GM12878 (cell line): ENCODE measurements around the gene CLEC18B. TPM values are rescaled to one million over a fixed set of nuclear protein-coding genes. Genes with fewer than 3 reads are reported as not detected.

Experiments used
- CBX3 ChIP-seq: fragments of 200-600 bp; sonication (generic); IDR thresholded peaks from 2 replicates; pipeline ENCODE4 v1.6.1; 2016; ENCODE audit warnings: low read depth, borderline replicate concordance
- CHD1 ChIP-seq: IDR thresholded peaks from 2 replicates; pipeline ENCODE4 v1.6.1; 2012; ENCODE audit warnings: low read depth, low read length, improper control_type of control experiment
- CREM ChIP-seq: IDR thresholded peaks from 2 replicates; pipeline ENCODE4 v1.6.1; 2014; ENCODE audit warnings: antibody characterized with exemption, low read depth
- E2F8 ChIP-seq: fragments of 450-650 bp; IDR thresholded peaks from 2 replicates; pipeline ENCODE4 v1.6.1; 2018; ENCODE audit warnings: mild to moderate bottlenecking, low read depth, moderate library complexity; ENCODE audit not compliant: partially characterized antibody
- E4F1 ChIP-seq: fragments of 450-650 bp; IDR thresholded peaks from 2 replicates; pipeline ENCODE4 v1.6.1; 2018; ENCODE audit warnings: borderline replicate concordance, mild to moderate bottlenecking; ENCODE audit not compliant: partially characterized antibody
- GATAD2B ChIP-seq: fragments of 450-650 bp; conservative IDR thresholded peaks from 2 replicates; pipeline ENCODE4 v1.6.1; 2017; ENCODE audit warnings: low read depth, mild to moderate bottlenecking, moderate library complexity
- MTA3 ChIP-seq: IDR thresholded peaks from 2 replicates; pipeline ENCODE4 v1.6.1; 2012; ENCODE audit warnings: low read length, inconsistent platforms, borderline replicate concordance
- SP1 ChIP-seq: IDR thresholded peaks from one replicate; pipeline ENCODE4 v1.6.1; 2011; ENCODE audit warnings: low read depth, low read length
- USF2 ChIP-seq: IDR thresholded peaks from 2 replicates; pipeline ENCODE4 v1.6.1; 2011; ENCODE audit warnings: low read depth, low read length, improper control_type of control experiment, borderline replicate concordance
- ZSCAN29 ChIP-seq: fragments of 450-650 bp; IDR thresholded peaks from 2 replicates; pipeline ENCODE4 v1.6.1; 2017; ENCODE audit warnings: mild to moderate bottlenecking, moderate library complexity
- polyA plus RNA-seq, 11 experiments: library from polyadenylated mRNA; depleted of rRNA in 4 of 11; unstranded in 6 of 11; stranded (reverse) in 5 of 11; fragments of >200 nt; fragmentation: Nextera tagmentation in 4 of 11; fragmentation: Illumina TruSeq in 1 of 11; extraction: Ambion mirVana in 4 of 11; extraction: Trizol in 1 of 11; gene quantifications; 1 replicate in 1 of 11; 2 replicates in 10 of 11; pipeline versions ENCODE4 v1.2.1 to v1.2.3, GENCODE V29; 2011 to 2016; ENCODE audit warnings: inconsistent platforms in 2 of 11, missing spikeins in 2 of 11, low read depth in 1 of 11
- total RNA-seq, 4 experiments: library from RNA; depleted of rRNA in 3 of 4; stranded (reverse); fragments of >200 nt in 3 of 4; fragmentation: Illumina TruSeq in 1 of 4; extraction: Trizol in 1 of 4; gene quantifications; 2 replicates each; pipeline versions ENCODE4 v1.2.1 to v1.2.3, GENCODE V29; 2013 to 2021
- TF ChIP-seq, protein P1 (sequence below): fragments of 150-350 bp; IDR thresholded peaks from 2 replicates; pipeline ENCODE4 v1.6.1; 2016; ENCODE audit warnings: low read depth, low read length

The CLEC18B gene
- total and polyA plus RNA-seq, 10 of the 15 experiments (the other 5 are each of a cell fraction or from before 2014, with no cell fraction given): 0.03 to 0.32 (median 0.18) TPM; not detected in 6

- TF ChIP-seq USF2 (no peak), CREM (no peak), GATAD2B (no peak), CBX3 (no peak), CHD1 (no peak), ZSCAN29 (no peak), SP1 (no peak), E2F8 (no peak), E4F1 (no peak), MTA3 (no peak)
- TF ChIP-seq, protein P1, sequence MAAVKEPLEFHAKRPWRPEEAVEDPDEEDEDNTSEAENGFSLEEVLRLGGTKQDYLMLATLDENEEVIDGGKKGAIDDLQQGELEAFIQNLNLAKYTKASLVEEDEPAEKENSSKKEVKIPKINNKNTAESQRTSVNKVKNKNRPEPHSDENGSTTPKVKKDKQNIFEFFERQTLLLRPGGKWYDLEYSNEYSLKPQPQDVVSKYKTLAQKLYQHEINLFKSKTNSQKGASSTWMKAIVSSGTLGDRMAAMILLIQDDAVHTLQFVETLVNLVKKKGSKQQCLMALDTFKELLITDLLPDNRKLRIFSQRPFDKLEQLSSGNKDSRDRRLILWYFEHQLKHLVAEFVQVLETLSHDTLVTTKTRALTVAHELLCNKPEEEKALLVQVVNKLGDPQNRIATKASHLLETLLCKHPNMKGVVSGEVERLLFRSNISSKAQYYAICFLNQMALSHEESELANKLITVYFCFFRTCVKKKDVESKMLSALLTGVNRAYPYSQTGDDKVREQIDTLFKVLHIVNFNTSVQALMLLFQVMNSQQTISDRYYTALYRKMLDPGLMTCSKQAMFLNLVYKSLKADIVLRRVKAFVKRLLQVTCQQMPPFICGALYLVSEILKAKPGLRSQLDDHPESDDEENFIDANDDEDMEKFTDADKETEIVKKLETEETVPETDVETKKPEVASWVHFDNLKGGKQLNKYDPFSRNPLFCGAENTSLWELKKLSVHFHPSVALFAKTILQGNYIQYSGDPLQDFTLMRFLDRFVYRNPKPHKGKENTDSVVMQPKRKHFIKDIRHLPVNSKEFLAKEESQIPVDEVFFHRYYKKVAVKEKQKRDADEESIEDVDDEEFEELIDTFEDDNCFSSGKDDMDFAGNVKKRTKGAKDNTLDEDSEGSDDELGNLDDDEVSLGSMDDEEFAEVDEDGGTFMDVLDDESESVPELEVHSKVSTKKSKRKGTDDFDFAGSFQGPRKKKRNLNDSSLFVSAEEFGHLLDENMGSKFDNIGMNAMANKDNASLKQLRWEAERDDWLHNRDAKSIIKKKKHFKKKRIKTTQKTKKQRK: no peak
Observed at GRCh38 chr16:74450236-74450635, 29.0 kb upstream of the CLEC18B start (continued).
